IPS-NIHi11 (cell line): Measurements from ENCODE around the gene HK3.
A peak's percentile ranks its signal among the peaks of the same experiment; 100 is the strongest.

Source experiments
- DNase-seq: peaks from one replicate; pipeline ENCODE4 v3.0.0; 2012; ENCODE audit warnings: mixed read lengths, low spot score

HK3 gene

DNA sequence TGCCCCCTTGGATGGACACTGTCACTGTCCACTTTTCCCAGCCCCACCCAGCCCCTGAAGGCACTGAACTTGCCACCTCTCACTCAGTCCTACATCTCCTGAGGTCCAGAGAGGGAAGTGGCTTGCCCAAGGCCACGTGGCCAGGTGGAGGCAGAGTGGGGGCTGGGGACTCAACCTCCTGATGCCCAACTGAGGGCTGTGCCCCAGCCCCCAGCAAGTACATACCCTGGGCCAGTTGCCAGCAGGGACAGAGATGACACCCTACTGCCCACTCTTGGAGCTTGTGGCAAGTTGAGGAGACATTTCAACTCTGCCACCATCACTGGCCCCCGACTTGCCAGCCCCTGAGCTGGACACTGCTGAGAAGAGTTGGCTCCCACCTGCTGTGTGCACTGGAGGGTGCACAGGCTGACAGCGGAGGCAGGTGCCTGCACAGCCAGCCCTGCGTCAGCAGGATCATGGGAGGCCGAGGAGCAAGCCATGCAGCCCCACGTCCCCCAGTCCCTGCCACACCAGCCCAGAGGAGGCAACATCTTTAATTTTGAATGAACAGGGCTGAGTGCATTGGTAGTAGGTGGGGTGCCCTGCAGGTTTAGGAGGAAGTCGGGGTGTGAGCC is 49.4 kb downstream of the HK3 start:
- DNase-seq, result no peak

DNA sequence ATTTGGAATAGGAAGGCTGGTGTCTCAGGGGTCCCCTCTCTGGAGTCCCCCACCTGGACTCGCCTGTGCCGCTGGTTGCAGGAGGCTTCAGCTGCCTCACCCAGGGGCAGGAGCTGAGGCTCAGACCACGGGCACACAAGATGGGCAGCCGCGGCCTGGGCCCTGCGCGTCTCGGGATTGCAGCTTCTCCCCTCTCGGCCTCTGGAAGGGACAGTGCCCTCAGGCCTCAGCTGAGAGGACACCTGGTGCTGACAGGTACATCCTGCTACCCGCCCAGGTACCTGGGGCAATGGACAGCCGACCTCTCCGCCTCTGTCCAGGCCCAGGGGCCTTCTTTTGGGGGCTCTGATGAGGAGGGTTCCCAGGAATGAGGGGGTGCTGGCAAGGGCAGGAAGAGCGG is 50.5 kb downstream of the HK3 start:
- no peak for DNase-seq

DNA sequence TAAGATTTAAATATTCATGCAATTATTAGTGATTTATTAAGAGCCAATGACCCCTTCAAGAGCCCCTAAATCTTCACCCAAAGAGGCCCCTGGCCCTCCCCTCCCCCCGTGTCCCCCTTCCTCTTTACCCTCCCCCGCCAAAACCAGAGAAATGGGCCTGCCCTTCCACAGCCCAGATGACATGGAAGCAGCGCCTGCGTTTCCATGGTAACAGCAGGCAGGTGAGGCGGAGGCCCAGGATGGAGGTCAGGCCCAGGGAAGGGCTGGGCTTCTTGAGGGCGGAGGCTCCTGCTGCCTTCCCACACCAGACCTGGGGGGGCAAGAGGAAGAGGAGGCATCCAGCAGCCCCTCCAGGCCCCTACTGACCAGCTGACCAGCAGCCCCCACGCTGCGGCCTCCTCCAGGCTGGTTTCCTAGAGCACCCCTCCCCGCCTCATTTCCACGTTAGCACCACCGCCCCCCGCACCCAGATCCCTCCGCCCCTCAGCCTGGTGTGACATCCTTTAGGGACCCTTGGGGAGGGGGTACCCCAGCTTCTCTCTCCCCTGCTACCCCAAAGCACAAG is 51.3 kb downstream of the HK3 start:
- no peak for DNase-seq

DNA sequence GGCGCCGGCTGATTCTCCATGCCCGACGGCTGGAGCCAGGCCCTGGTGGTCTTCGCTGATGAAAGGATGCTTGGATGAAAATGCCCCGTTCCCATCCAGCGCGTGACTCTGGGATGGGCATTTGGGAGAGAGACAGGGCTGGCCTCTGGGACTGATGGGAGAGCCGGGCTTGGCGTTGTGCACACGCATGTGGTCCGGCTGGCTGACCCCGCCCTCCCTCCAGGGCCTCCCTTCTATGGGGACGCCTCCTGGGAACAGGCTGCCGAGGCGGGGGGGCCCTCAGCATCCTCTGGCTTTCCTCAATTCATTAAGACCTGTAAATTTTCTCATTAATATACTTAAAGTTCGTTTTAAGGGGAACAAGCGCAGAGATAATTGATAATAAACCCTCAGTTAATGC is 52.0 kb downstream of the HK3 start:
- no peak for DNase-seq

DNA sequence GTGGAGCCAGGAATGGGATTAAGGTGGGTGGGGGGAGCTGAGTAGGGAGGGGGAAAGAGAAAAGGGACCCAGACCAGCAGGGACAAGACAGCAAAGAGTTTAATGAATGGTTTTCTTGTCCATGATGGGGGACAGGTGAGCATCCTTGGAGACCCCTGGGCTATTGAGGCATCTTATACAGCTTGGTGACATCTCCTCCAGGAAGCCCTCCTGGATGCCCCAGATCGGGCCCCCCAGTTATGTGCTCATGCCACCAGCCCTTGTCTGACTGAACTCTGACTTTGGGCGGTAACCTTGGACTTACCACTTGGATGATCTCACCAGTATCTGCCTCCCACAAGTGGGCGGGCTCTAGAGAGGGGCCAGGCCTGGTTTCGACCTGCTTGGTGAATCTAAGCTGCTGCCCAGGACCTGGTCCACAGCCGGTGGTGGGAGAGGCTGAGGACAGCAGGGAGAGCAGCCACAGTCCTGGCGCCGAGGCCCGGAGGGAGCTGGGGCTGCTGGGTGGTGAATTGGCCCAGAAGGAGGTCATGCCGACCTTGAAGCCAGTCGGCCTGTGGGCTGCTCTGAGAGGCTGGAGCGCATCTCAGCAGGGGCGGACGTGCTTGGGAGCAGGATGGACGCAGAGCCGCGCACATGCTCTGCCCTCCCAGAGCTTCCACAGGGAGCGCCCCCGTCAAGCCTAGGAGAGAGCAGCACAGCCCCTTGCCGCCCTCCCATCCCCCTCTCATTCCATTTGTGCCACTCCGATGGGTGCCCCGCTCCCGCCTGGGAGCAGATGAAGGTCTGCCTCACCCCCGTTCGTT is 52.6 kb downstream of the HK3 start:
- DNase-seq, result peak; percentile 46

DNA sequence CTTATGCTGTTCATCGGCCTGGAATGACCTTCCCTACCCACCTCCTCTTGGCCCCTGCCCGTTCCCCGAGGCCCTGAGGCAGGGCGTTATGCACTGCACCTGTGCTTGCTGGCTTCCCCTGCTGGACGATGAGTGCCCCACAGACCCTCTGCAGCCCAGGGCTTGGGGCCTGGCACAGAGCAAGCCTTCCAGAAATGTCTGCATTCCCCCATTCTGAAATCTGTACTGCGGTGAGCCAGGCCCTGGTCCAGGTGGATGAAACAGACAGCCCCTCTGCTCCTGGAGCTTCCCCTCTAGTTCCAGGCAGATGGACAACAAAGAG is 53.8 kb downstream of the HK3 start:
- no peak for DNase-seq

DNA sequence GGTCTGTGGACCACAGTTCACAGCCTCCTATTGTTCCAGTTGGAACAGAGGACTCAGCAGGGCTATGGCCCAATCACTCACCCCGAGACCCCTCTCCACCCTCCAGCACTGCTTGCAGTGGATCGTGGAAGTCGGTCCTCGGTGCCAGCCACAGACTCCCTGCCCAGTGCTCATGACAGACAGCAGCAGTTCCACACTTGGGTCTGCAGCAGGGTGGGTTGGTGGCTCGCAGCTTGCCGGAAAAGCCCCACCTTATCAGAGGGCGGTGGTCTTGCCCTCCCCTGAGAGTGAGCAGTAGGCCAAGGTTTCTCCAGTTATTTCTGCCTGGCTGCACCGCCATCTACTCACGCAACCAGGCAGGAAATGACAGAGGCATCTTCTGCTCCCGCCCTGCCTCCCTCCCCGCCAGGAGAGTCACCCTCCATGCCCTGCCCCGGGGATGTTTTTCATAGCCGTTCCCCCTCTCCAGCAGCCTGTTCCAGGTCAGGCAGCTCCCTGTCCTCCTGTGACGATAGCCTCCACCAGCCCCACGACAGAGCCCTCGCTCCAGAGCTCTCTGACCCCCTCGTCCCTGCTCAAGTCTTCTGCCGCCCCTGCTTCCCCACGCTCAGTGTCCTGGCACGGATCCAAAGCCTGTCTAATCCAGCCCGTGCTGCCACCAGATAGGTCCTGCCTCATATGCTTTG is 54.3 kb downstream of the HK3 start:
- no peak for DNase-seq

DNA sequence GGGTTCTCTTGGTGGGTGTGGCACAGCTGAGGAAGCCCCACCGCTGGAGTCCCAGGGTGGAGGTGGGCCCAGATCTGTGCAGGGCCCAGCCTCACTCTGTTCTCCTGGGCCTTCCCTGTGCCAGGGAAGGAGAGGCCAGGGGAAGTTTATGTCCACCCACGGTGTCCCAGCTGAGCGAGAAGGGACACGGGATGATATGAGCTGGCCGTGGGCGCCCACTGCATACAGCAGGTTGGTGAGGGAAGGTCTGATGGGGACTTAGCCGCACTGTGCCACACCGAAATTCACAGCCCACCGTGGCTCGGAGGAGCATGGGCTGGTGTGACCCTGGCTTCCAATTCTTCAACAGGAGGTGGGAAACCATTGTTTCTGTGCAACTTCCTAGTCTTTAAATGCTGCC is 54.9 kb downstream of the HK3 start:
- DNase-seq, result no peak

DNA sequence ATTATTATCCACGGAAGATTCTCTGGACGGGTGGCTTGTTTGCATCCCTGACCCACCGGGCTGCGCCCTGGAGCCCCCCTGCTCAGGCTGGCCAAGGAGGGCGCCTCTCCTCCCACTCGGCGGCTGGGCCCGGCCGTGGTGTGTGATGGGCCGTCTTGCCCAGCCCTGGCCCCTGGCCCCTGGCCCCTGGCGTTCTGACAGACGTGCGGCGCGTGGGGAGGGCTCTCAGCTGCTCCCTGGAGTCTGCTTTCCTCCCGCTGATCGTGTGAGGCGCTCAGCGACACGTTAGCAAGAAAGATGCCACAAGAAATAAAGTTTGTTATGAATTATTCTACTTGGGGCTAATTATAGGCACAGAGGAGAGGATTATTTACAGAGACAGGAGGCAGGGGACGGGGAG is 55.5 kb downstream of the HK3 start:
- no peak for DNase-seq

DNA sequence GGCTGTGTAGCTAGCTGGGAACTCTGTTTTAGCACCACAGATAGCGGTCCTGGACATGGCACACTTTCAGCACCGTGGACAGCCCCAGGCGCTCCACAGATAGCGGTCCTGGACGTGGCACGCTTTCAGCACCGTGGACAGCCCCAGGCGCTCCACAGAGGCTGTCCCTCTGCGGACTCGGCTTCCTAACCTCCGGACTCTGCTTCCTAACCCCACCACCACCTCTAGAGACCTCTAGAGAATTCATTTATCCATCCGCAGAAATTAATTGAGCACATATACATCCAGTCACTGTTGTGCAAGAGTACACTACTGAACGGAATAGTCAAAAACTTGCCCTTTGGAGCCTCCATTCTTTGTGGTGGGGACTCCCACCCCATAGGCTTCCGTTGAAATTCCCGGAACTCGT is 61.4 kb downstream of the HK3 start:
- DNase-seq, result peak; percentile 90

DNA sequence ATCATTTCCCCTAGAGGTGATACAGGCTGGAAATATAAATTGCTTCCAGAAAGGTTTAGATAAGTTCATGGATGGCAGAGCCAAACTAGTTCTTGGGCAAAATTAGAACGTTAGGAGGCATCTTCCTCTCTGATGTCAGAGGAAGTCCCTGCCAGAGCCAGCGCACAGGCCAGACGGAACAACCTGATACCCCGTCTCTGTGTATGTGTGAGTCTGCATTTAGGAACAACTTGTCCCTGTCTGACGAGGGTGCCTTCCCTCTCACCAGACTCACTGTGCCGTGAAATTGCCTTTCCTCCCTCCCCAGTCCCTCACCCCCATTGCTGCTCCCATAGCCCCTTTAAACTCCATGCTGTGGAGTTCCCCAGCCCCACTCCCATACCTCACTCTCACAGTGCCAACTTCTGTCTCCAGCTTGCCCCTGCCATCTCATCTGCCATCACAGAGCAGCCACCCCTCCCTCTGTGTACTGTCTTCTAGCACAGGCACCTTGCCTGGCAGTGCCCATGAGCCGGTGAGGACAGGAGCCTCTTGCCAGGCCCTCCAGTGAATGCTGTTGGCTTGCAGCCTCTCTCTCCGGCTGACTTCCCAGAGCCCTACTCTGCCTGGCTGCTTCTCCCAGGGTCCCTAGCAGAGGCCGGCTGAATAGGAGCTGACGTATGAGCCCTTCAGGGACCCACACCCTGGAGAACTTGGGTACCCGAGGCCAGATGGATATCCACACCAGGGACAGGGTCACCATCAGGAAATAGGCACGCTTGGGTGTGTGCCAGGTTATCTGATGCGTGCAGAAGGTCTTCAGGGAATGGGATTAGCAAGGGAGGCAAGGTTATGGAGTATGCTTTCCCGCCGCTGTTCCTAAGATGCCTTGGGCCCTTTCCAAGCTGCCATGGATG is 62.1 kb downstream of the HK3 start:
- DNase-seq, result no peak

DNA sequence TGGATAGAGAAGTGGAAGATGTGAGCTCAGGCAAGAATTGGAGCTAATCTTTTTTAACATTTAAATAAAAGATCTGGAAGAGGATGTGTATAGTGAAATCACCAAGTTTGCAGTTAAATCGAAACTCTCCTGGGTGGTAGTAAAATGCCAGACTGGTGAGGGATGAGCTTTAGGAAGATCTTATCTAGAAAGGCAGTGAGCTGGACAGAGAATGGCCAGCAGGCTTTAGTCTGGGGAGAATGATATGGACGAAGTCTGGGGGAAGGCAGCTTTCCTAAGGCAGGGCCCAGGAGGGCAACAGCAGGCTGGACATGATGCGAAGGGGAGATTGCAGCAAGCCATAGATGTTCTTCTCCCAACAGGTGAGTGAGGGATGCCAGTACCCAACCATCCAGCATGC is 63.2 kb downstream of the HK3 start:
- DNase-seq, result no peak

DNA sequence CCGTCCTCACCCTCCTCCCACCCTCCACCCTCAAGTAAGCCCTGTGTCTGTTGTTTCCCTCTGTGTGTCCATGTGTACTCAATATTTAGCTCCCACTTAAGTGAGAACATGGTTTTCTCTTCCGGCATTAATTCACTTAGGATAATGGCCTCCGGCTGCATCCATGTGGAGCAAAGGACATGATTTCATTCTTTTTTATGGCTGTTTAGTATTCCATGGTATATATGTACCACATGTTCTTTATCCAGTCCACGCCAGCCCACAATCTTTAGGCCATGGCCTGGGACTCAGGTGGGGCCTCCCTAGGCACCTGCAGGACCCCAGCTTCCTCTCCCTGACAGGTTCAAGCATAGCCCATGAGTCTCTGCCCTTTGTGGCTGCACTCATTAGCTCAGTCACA is 65.9 kb downstream of the HK3 start:
- DNase-seq, result no peak

DNA sequence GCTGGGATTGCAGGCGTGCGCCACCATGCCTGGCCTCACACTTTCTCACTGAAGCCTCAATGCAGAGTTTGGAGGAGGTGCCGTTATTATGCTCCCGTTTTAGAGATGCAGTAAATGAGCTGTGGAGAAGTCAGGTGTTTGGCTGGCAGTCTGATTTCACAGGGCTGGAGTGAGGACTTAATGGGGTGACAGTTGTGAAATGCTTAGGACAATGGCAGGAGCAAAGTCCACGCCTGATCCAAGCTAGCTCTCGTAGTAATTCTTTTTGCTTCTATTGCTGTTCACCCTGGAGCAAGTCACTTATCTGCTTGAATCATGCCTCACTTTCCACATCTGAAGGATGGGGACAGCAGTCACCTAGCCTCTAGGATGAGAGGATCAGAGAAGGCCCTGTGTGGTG is 67.0 kb downstream of the HK3 start:
- DNase-seq, result no peak

DNA sequence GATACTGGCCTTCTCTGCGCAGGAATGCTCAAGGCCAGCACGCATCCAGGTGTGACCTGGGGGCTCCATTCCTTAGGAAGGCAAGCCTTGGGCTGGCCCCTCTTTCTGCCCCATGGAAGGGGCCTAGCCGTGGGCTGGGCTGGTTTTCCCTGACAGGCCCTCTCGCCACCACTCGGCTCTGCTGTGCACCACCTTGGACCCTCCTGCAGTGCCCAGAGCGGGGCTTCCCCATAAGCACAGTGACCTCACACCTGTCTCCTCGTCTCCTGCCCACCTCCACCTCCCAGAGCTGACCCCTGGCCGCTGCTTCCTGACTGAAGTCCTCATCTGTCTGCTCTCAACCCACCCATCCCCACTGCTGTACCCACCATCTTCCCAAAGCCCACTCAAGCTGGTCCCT is 67.7 kb downstream of the HK3 start:
- DNase-seq, result no peak

DNA sequence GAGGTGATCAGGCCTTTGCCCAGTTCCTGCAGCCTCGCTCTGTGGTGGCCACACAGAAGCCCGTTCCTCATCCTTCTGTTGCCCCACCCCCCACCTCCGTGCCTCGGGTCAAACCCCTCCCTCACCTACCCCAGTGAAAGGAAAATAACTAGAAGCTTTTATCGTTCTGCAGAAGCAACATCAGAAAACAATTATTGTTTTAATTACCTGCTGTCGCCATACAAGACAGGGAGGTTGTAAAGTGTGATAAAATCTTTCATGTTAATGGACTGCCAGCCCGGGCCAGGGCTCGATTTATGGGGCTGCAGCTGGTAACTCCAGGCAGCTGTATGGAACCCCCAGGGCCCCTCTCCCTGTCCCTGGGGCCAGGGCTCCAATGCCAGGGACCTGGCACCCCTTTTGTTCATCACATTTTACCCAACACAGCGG is 68.1 kb downstream of the HK3 start:
- DNase-seq, result no peak
